SU-DHL-6 (cell line): Measurements from ENCODE around the gene CIAO2B.

ENCODE experiments used
- H2AFZ ChIP-seq: fragments of 200-600 bp; sonication (generic); 2 replicates; pipeline ENCODE4 v1.6.1; 2014; ENCODE audit warnings: low read depth, mild to moderate bottlenecking, moderate library complexity, mixed read lengths, antibody characterized with exemption, low read length; ENCODE audit not compliant: severe bottlenecking
- H3F3A ChIP-seq: fragments of 200-600 bp; shearing (Covaris generic); 2 replicates; pipeline ENCODE4 v1.6.0; 2016; ENCODE audit warnings: antibody characterized with exemption, mild to moderate bottlenecking; ENCODE audit not compliant: insufficient read depth
- H3K27ac ChIP-seq: fragments of 200-600 bp; sonication (generic); 2 replicates; pipeline ENCODE4 v1.5.1; 2016; ENCODE audit warnings: low read depth, mild to moderate bottlenecking, low read length, moderate library complexity, mixed read lengths
- H3K27me3 ChIP-seq: fragments of 200-600 bp; sonication (generic), shearing (Covaris generic); 2 replicates; pipeline ENCODE4 v1.6.0; 2014; ENCODE audit warnings: mild to moderate bottlenecking, low read length
- H3K36me3 ChIP-seq: fragments of 200-600 bp; sonication (generic); 2 replicates; pipeline ENCODE4 v1.6.1; 2014; ENCODE audit warnings: mild to moderate bottlenecking, low read length, mixed read lengths
- H3K4me2 ChIP-seq: fragments of 300-600, 200-600 bp; shearing (Covaris generic), sonication (generic); 2 replicates; pipeline ENCODE4 v1.6.0; 2014; ENCODE audit warnings: low read length, low read depth, mild to moderate bottlenecking; ENCODE audit not compliant: poor library complexity, severe bottlenecking
- H3K4me3 ChIP-seq: fragments of 200-600 bp; sonication (generic); 2 replicates; pipeline ENCODE4 v1.5.1; 2014; ENCODE audit warnings: antibody characterized with exemption, low read length, mild to moderate bottlenecking, mixed read lengths; ENCODE audit not compliant: insufficient read depth, poor library complexity, severe bottlenecking
- H3K79me2 ChIP-seq: fragments of 200-600 bp; sonication (generic); 2 replicates; pipeline ENCODE4 v1.6.1; 2014; ENCODE audit warnings: mild to moderate bottlenecking, low read length, moderate library complexity; ENCODE audit not compliant: insufficient read depth
- H3K9ac ChIP-seq: fragments of 200-600 bp; sonication (generic); 2 replicates; pipeline ENCODE4 v1.7.0; 2014; ENCODE audit warnings: mild to moderate bottlenecking, low read length
- H3K9me2 ChIP-seq: fragments of 200-600 bp; sonication (generic); replicated peaks from 2 replicates; pipeline ENCODE4 v1.6.1; 2014; ENCODE audit warnings: low read length; ENCODE audit not compliant: insufficient read depth
- H3K9me3 ChIP-seq: fragments of 200-600 bp; sonication (generic); 2 replicates; pipeline ENCODE4 v1.6.1; 2014; ENCODE audit warnings: low read length, mixed read lengths; ENCODE audit not compliant: insufficient read depth
- H4K20me1 ChIP-seq: fragments of 200-600 bp; sonication (generic); 2 replicates; pipeline ENCODE4 v1.6.1; 2014; ENCODE audit warnings: low read depth, mild to moderate bottlenecking, antibody characterized with exemption, low read length, moderate library complexity, mixed read lengths
- EZH2phosphoT487 ChIP-seq: fragments of 200-600 bp; sonication (generic), shearing (Covaris generic); conservative IDR thresholded peaks from 2 replicates; pipeline ENCODE4 v1.6.1; 2018; ENCODE audit warnings: mild to moderate bottlenecking, antibody characterized with exemption, low read length, moderate library complexity, mixed read lengths
- TF ChIP-seq, protein P1 (sequence below): fragments of 200-600 bp; sonication (generic); IDR thresholded peaks from one replicate; pipeline ENCODE4 v1.5.1; 2017; ENCODE audit warnings: antibody characterized with exemption, mild to moderate bottlenecking, low read length, moderate library complexity; ENCODE audit not compliant: insufficient read depth, poor library complexity, severe bottlenecking

The CIAO2B gene

DNA sequence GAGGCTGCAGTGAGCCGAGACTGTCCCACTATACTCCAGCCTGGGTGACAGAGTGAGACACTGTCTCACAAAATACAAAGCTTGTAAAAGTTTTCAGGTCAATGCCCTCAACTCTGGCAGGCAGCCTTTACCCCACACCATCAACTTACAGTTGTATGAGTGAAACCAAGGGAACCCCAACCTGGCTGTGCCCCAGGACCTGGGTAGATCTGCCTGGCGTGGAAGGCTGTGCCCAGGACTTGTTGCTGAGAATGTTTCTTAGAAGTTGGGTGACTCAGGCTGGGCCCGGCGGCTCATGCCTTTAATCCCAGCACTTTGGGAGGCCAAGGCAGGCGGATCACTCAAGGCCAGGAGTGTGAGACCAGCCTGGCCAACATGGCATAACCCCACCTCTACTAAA is 34.6 kb upstream of the CIAO2B start:
- TF ChIP-seq, protein P1, sequence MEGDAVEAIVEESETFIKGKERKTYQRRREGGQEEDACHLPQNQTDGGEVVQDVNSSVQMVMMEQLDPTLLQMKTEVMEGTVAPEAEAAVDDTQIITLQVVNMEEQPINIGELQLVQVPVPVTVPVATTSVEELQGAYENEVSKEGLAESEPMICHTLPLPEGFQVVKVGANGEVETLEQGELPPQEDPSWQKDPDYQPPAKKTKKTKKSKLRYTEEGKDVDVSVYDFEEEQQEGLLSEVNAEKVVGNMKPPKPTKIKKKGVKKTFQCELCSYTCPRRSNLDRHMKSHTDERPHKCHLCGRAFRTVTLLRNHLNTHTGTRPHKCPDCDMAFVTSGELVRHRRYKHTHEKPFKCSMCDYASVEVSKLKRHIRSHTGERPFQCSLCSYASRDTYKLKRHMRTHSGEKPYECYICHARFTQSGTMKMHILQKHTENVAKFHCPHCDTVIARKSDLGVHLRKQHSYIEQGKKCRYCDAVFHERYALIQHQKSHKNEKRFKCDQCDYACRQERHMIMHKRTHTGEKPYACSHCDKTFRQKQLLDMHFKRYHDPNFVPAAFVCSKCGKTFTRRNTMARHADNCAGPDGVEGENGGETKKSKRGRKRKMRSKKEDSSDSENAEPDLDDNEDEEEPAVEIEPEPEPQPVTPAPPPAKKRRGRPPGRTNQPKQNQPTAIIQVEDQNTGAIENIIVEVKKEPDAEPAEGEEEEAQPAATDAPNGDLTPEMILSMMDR = no peak
- Histone ChIP-seq H3K9me3 (no peaks in the 10 kb centered on the region), H3K9ac (no peak overlapping the region), H3K4me2 (no peak overlapping the region), H3K79me2 (no peaks in the 10 kb centered on the region), H3K27ac (no peak overlapping the region), H3K36me3 (no peaks in the 10 kb centered on the region), H3K4me3 (no peak overlapping the region), H4K20me1 (no peaks in the 10 kb centered on the region), H2AFZ (no peak overlapping the region), H3K9me2 (no peaks in the 10 kb centered on the region), H3F3A (no peaks in the 10 kb centered on the region), H3K27me3 (no peaks in the 10 kb centered on the region)

DNA sequence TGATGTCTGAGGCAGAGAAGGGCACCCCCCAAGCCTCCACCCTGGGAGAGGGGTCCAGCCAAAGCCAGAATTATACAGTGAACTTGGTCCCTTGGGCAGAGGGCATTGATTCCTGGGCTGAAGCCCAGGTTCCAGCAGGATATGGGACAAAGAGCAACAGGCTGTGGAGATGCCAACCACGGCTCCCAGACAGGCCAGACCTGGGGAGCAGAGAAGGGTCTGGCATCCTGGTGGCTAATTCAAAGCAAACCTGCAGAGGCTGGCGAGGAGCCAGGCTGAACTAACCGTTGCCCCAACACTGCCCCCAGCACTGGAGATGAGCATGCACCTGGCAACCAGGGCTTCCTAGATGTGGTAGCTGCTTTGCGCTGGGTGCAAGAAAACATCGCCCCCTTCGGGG is 29.8 kb upstream of the CIAO2B start:
- H3K79me2 ChIP-seq = no peaks in the 10 kb centered on the region
- no peaks in the 10 kb centered on the region for H4K20me1 ChIP-seq
- no peak overlapping the region for H2AFZ ChIP-seq
- TF ChIP-seq, protein P1 = no peak
- TF ChIP-seq EZH2phosphoT487 = no peak
- no peak overlapping the region for H3K4me2 ChIP-seq
- no peak overlapping the region for H3K4me3 ChIP-seq
- H3F3A ChIP-seq = no peaks in the 10 kb centered on the region
- H3K27ac ChIP-seq = no peak overlapping the region
- H3K36me3 ChIP-seq = no peaks in the 10 kb centered on the region
- H3K9me2 ChIP-seq = no peaks in the 10 kb centered on the region
- no peaks in the 10 kb centered on the region for H3K27me3 ChIP-seq
- H3K9me3 ChIP-seq = no peaks in the 10 kb centered on the region
- H3K9ac ChIP-seq = no peak overlapping the region

DNA sequence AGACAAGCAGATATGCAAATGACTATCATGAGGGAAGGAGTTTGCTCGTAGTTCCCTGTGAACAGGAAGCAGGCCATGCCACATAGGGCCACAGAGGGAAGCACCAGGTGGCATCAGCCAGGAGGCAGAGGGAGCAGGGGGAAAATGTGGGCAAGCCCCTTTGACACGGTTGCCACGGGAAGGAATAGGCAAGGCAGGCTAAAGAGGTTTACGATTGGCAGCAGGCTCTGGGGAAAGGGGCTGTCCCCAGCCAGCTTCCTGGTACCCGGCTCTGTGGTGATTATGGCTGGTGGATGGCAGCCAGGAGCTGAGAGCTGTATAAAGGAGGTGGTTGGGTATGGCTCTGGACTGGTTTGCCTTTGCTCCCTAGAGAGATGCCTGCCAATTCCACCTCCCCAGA is 27.7 kb upstream of the CIAO2B start:
- no peaks in the 10 kb centered on the region for H3K27me3 ChIP-seq
- H3K27ac ChIP-seq = no peak overlapping the region
- H3K36me3 ChIP-seq = no peaks in the 10 kb centered on the region
- peak overlapping the region; percentile 72 for H3K4me2 ChIP-seq
- no peaks in the 10 kb centered on the region for H4K20me1 ChIP-seq
- H2AFZ ChIP-seq = peak overlapping the region; percentile 81
- no peaks in the 10 kb centered on the region for H3F3A ChIP-seq
- no peaks in the 10 kb centered on the region for H3K9me2 ChIP-seq
- H3K9me3 ChIP-seq = no peaks in the 10 kb centered on the region
- peak overlapping the region; percentile 52; the same call in 1 of the 2 replicates for H3K9ac ChIP-seq
- TF ChIP-seq EZH2phosphoT487 = no peak
- H3K4me3 ChIP-seq = peak overlapping the region; percentile 61
- no peaks in the 10 kb centered on the region for H3K79me2 ChIP-seq

DNA sequence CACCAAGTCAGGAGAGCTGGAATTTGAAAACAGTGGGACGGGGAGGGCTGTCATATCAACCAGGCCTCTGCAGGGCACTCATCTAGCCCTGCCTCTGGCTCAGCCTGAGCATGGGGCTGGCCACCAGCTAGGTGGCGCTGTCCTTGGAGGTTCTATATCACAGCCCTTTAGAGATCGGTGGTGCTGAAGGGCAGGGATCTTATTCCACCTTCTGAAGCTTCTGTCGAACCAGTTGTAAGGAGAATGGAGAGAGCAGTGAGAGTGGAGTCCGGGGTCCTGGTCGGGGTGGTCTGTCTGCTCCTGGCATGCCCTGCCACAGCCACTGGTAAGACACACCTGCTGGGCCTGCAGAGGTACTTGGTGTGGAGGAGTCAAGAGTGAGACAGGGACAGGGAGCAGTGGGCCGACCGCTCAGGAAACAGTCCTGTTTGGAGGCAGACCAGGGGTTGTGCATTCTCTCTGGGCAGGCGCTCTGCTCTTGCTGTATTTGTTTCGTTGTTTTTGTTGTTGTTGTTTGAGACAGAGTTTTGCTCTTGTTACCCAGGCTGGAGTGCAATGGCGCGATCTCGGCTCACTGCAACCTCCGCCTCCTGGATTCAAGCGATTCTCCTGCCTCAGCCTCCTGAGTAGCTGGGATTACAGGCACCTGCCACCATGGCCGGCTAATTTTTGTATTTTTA is 27.0 kb upstream of the CIAO2B start, which contains the start of gene CES3:
CES3 (plus strand) TSS at position 202 of the 680 bp plus-strand sequence; CDS start at position 244, 42 bp downstream.
- no peak for TF ChIP-seq EZH2phosphoT487
- TF ChIP-seq, protein P1 = peak; percentile 92
- no peaks in the 10 kb centered on the region for H3F3A ChIP-seq
- peak within 1 kb of the TSS; percentile 72 for H3K4me2 ChIP-seq
- H4K20me1 ChIP-seq = no peaks in the 10 kb centered on the region
- no peaks in the 10 kb centered on the region for H3K9me3 ChIP-seq
- no peaks in the 10 kb centered on the region for H3K79me2 ChIP-seq
- peak within 1 kb of the TSS; percentile 52; the same call in 1 of the 2 replicates for H3K9ac ChIP-seq
- peak within 1 kb of the TSS; percentile 81 for H2AFZ ChIP-seq
- H3K4me3 ChIP-seq = peak within 1 kb of the TSS; percentile 61
- no peaks in the 10 kb centered on the region for H3K27me3 ChIP-seq
- H3K9me2 ChIP-seq = no peaks in the 10 kb centered on the region
- H3K36me3 ChIP-seq = no peaks in the 10 kb centered on the region
- no peak within 1 kb of the TSS for H3K27ac ChIP-seq
